ENCODE data around the gene TNS1. TPM values are rescaled to one million over a fixed set of nuclear protein-coding genes. Genes with fewer than 3 reads are reported as not detected.

Gene TNS1
- total RNA-seq, 2 donors from 2014 or later = 0.29 to 2.1 TPM

- Mint-ChIP-seq H3K9me3 (no peaks in the 10 kb centered on the region), H3K36me3 (no peaks in the 10 kb centered on the region), H3K4me1 (ENCODE audit: low read depth in 2 of 2) (peaks cover 8 to 9% of the 10 kb centered on the region in 2 donors), H3K27ac (no peak overlapping the region), H3K27me3 (peaks cover 0 to 13% of the 10 kb centered on the region in 2 donors), H3K4me3 (peak overlapping the region; percentile 55)
- no peak for DNase-seq (ENCODE audit: low spot score)
- peak in 1 of 2 donors; percentile 29 for ATAC-seq
These were observed 9.7 kb downstream of the TNS1 start for GRCh38 chr2:217993138-217993537.

GRCh38 chr2:217992061-217992460 is 10.7 kb downstream of the TNS1 start:
- DNase-seq (ENCODE audit: low spot score) = no peak
- peaks cover 0 to 11% of the 10 kb centered on the region in 2 donors for H3K27me3 Mint-ChIP-seq

GRCh38 chr2:217990791-217991465 is 11.9 kb downstream of the TNS1 start:
- Mint-ChIP-seq H3K36me3 (no peaks in the 10 kb centered on the region), H3K27me3 (peaks cover 0 to 9% of the 10 kb centered on the region in 2 donors), H3K9me3 (no peaks in the 10 kb centered on the region), H3K4me3 (no peak overlapping the region), H3K4me1 (ENCODE audit: low read depth in 2 of 2) (peaks cover 8 to 9% of the 10 kb centered on the region in 2 donors), H3K27ac (no peak overlapping the region)
- no peak for DNase-seq (ENCODE audit: low spot score)
- no peak for ATAC-seq

More at GRCh38 chr2:217992061-217992460, 10.7 kb downstream of the TNS1 start:
- Mint-ChIP-seq H3K4me3 (no peak overlapping the region), H3K36me3 (no peaks in the 10 kb centered on the region), H3K4me1 (ENCODE audit: low read depth in 2 of 2) (peaks cover 8 to 9% of the 10 kb centered on the region in 2 donors), H3K9me3 (no peaks in the 10 kb centered on the region), H3K27ac (no peak overlapping the region)
- no peak for ATAC-seq

DNA sequence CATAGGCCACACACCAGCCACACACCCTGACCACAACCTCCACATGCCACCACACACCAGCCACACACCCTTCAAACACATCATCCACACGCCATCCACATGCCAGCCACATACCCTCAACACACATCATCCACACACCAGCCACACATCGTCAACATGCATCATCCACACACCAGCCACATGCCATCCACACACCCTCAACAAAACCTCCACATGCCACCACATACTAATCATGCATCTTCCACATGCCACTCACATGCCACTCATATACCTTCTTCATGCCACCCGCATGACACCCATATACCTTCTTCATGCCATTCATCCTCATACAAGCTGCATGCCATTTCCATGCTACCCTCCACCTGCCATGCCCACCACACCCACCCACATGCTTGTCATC is 12.4 kb downstream of the TNS1 start:
- Mint-ChIP-seq H3K27me3 (peaks cover 0 to 9% of the 10 kb centered on the region in 2 donors), H3K4me3 (no peak overlapping the region)
- ATAC-seq = no peak

DNA sequence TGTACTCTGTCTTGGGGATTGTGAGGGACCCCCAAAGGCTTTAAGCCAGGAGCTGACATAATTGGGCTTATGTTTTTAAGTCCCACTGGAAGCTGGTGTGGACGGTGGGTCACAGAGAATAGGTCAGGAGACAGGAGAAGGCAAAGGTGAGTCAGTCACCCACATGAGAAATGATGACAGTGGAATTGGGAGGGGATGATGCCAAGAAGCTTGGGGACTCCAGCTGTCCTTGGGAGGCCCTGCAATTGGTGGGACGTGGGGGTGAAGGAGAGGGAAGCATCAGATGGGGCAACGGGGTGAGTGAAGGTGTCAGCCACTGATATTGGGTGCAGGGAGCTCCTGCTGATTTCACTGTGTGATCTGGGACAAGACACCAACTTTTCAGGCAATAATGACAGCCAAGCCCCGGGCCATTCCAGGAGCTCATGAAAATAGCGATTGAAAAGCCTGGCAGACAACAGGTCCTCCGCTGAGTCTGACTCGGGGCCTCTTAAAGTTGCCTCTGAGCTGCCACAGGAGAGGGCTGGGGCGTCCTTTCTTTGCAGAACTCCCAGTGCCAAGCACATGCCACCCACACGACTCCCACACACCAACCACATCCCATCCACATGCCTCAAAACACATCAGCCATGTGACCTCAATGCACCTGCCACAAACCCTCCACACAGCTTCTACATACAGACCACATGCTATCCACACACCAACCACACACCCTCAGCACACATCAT is 13.4 kb downstream of the TNS1 start:
- Mint-ChIP-seq H3K4me3 (no peak overlapping the region), H3K27me3 (peaks cover 0 to 9% of the 10 kb centered on the region in 2 donors), H3K4me1 (ENCODE audit: low read depth in 2 of 2) (peaks cover 8 to 9% of the 10 kb centered on the region in 2 donors), H3K36me3 (no peaks in the 10 kb centered on the region), H3K27ac (peak overlapping the region in 1 of 2 donors; percentile 12), H3K9me3 (no peaks in the 10 kb centered on the region)
- DNase-seq (ENCODE audit: low spot score) (no peak), ATAC-seq (no peak)

More for the DNA sequence above, 12.4 kb downstream of the TNS1 start:
- no peak overlapping the region for H3K27ac Mint-ChIP-seq
- no peaks in the 10 kb centered on the region for H3K36me3 Mint-ChIP-seq
- H3K4me1 Mint-ChIP-seq (ENCODE audit: low read depth in 2 of 2) = peaks cover 8 to 9% of the 10 kb centered on the region in 2 donors
- H3K9me3 Mint-ChIP-seq = no peaks in the 10 kb centered on the region
- DNase-seq (ENCODE audit: low spot score) = no peak

DNA sequence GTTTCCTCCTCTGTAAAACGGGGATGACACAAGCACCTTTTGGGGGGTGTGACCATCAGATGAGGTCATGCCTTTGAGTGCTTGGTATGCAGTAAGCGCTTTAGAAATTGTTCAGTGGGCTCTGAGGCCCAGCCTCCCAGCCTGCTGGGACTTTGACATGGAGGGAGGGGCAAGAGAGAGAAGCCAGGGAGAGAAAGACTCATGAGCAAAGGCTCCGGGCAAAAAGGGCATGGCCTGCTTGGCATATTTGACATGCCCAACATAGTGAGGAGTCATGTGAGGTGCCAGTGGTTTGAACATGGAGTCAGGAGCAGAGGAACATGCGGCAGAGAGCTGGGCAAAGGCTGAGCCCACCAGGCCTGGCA is 14.0 kb downstream of the TNS1 start:
- DNase-seq (ENCODE audit: low spot score) = no peak
- ATAC-seq = no peak
- no peaks in the 10 kb centered on the region for H3K9me3 Mint-ChIP-seq
- no peaks in the 10 kb centered on the region for H3K36me3 Mint-ChIP-seq
- H3K4me1 Mint-ChIP-seq (ENCODE audit: low read depth in 2 of 2) = peaks cover 8 to 9% of the 10 kb centered on the region in 2 donors
- H3K27me3 Mint-ChIP-seq = peaks cover 0 to 9% of the 10 kb centered on the region in 2 donors
- H3K4me3 Mint-ChIP-seq = no peak overlapping the region
- H3K27ac Mint-ChIP-seq = peak overlapping the region in 1 of 2 donors; percentile 12

DNA sequence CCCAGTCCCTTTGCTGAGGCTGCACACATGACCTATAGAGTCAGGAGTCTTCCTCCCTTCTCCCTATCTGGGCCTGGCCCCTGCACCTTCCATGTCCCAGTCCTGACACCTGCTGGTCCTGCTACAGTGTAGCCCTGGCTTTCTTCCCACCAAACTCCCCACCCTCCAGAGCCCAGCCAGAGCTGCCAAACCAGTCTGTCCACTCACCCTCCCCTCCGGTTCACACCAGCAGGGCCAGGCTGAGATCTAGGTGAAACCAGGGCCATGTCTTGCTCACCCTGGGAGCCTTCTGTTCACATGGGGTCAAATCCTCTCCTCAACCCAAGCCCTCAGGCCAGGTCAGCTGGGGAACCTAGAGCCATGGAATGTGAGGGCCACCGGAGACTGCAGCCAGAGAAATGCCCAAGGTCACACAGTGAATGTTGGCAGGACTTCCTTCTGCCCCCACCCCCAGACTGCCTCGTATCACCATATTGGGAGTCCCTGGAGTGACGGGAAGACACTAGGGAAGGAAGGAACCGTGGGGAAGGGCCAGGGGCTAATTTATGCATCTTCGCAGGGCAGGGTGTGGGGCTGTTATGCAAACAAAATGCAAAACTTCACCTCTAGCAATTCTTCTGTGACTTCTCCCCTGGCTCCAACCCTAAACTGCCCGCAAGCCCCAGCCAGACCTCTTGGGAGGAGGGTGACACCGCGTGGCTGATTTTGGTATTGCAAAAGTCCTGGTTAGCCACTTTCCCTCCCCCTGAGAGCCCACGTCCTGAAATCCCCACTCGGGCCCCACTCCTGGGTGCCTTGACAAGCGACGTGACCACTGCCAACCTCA is 14.6 kb downstream of the TNS1 start:
- Mint-ChIP-seq H3K4me1 (ENCODE audit: low read depth in 2 of 2) (peaks cover 8 to 9% of the 10 kb centered on the region in 2 donors), H3K27me3 (peaks cover 0 to 9% of the 10 kb centered on the region in 2 donors), H3K36me3 (no peaks in the 10 kb centered on the region), H3K4me3 (no peak overlapping the region), H3K9me3 (no peaks in the 10 kb centered on the region), H3K27ac (peak overlapping the region in 1 of 2 donors; percentile 12)
- DNase-seq (ENCODE audit: low spot score) (peak; percentile 84), ATAC-seq (peak; percentile 56 to 78)

- Mint-ChIP-seq H3K9me3 (no peaks in the 10 kb centered on the region), H3K36me3 (no peaks in the 10 kb centered on the region), H3K27ac (no peak overlapping the region), H3K27me3 (peaks cover 0 to 6% of the 10 kb centered on the region in 2 donors), H3K4me1 (ENCODE audit: low read depth in 2 of 2) (peaks cover 8 to 9% of the 10 kb centered on the region in 2 donors), H3K4me3 (no peak overlapping the region)
- no peak for ATAC-seq
- DNase-seq (ENCODE audit: low spot score) = no peak
These were observed 15.4 kb downstream of the TNS1 start for GRCh38 chr2:217987391-217987790.

- Mint-ChIP-seq H3K4me1 (ENCODE audit: low read depth in 2 of 2) (peaks cover 8 to 9% of the 10 kb centered on the region in 2 donors), H3K4me3 (no peak overlapping the region), H3K27ac (no peak overlapping the region), H3K9me3 (no peaks in the 10 kb centered on the region), H3K36me3 (no peaks in the 10 kb centered on the region), H3K27me3 (no peaks in the 10 kb centered on the region)
- DNase-seq (ENCODE audit: low spot score) (no peak), ATAC-seq (no peak)
These were observed 16.4 kb downstream of the TNS1 start for GRCh38 chr2:217986256-217986961.

GRCh38 chr2:217983276-217984233 is 19.2 kb downstream of the TNS1 start:
- Mint-ChIP-seq H3K27ac (no peak overlapping the region), H3K36me3 (no peaks in the 10 kb centered on the region), H3K27me3 (peaks cover 0 to 5% of the 10 kb centered on the region in 2 donors), H3K4me1 (ENCODE audit: low read depth in 2 of 2) (peaks cover 1% of the 10 kb centered on the region in 2 donors), H3K9me3 (no peaks in the 10 kb centered on the region), H3K4me3 (no peak overlapping the region)
- DNase-seq (ENCODE audit: low spot score) = peak; percentile 37
- ATAC-seq = peak in 1 of 2 donors; percentile 12

DNA sequence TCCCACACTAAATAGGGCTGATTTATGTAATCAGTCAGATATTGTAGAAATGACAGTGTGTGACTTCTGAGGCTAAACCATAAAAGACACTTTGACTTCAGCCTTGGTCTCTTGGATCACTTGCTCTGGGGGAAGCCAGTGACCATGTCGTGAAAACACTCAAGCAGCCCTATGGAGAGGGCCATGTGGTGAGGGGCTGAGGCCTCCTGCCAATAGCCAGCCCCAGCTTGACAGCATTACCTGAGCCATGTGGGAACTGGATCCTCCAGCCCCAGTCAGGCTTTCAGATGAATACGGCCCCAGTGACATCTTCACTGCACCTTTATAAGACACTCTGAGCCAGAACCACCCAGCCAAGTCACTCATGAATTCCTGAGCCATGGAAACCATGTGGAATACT is 20.8 kb downstream of the TNS1 start:
- no peaks in the 10 kb centered on the region for H3K36me3 Mint-ChIP-seq
- no peak overlapping the region for H3K4me3 Mint-ChIP-seq
- DNase-seq (ENCODE audit: low spot score) (peak; percentile 18), ATAC-seq (no peak)
- H3K27ac Mint-ChIP-seq = no peak overlapping the region
- no peaks in the 10 kb centered on the region for H3K4me1 Mint-ChIP-seq (ENCODE audit: low read depth in 2 of 2)
- no peaks in the 10 kb centered on the region for H3K9me3 Mint-ChIP-seq
- H3K27me3 Mint-ChIP-seq = peaks cover 0 to 5% of the 10 kb centered on the region in 2 donors

DNA sequence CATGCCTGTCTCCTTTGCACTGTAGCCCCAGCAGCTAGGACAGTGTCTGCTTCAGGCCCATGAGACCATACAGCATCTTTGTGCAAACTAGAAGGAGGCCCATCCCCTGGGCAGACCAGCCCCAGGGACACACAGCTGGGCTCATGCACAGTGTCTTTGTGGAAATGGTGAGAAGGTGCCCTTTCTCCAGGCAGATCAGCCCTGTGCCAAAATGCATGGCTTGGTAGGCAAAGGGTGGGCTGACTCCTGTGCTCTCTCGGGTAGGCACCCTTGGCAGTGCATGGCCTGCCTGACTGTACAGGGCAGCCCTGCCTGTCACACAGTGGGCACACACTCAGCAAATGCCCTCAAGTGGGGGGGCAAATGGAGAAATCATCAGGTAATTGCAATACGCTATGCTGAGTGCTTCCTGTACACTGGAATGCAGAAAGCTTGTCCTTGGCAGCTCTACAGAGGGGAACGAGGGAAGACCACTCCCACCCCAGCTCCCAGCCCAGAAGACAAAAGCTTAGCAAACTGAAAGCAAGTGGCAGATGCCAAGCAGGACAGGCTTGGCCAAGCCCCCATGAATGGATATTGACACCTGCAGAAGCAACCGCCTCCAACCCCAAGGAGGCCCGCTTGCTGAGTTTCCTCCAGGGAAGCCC is 21.6 kb downstream of the TNS1 start:
- no peaks in the 10 kb centered on the region for H3K4me1 Mint-ChIP-seq (ENCODE audit: low read depth in 2 of 2)
- H3K9me3 Mint-ChIP-seq = no peaks in the 10 kb centered on the region
- DNase-seq (ENCODE audit: low spot score) (peak; percentile 42), ATAC-seq (no peak)
- H3K27ac Mint-ChIP-seq = no peak overlapping the region
- H3K36me3 Mint-ChIP-seq = no peaks in the 10 kb centered on the region
- H3K4me3 Mint-ChIP-seq = no peak overlapping the region
- peaks cover 0 to 5% of the 10 kb centered on the region in 2 donors for H3K27me3 Mint-ChIP-seq
